ENCODE data around the gene GGTA1. TPM values are rescaled to one million over a fixed set of nuclear protein-coding genes. Genes with fewer than 3 reads are reported as not detected.

Gene GGTA1
- total RNA-seq: 1.3 and 2.8 TPM in 2 replicates

GRCh38 chr9:121499427-121500164, at the start of gene GGTA1:
GGTA1 (minus strand) TSS chr9:121499844; CDS start chr9:121467922, 31,922 bp downstream.

Other genes with a start within 250 kb of the GGTA1 start
- 259 and 421 TPM in 2 replicates for gene GSN, start 231.7 kb downstream of the GGTA1 start, total RNA-seq
- gene STOM, start 129.6 kb downstream of the GGTA1 start, total RNA-seq: 58.5 and 86.2 TPM in 2 replicates
- gene DAB2IP, start 151.8 kb upstream of the GGTA1 start, total RNA-seq: 25.6 and 36.7 TPM in 2 replicates